PC-9 (cell line): ENCODE measurements around the gene ADORA1. TPM values are rescaled to one million over a fixed set of nuclear protein-coding genes. Genes with fewer than 3 reads are reported as not detected.

Source experiments
- BruUV-seq: library from RNA; stranded (reverse); fragments of 400-500 nt; replicated peaks from 2 replicates; lab custom pipeline; 2021; lab: Mats Ljungman, UMichigan
- CTCF ChIA-PET: fragments of 300-600 bp; sonication (Branson Sonifier 250); formaldehyde crosslinking; loops from one replicate; lab custom pipeline; 2022; ENCODE audit warnings: antibody characterized with exemption; lab: Charles Lee
- POLR2A ChIA-PET: fragments of 300-600 bp; sonication (Branson Sonifier 250); formaldehyde crosslinking; loops from one replicate; lab custom pipeline; 2022; ENCODE audit warnings: antibody characterized with exemption; ENCODE audit not compliant: unreplicated experiment; lab: Charles Lee
- DNase-seq, 2 experiments: peaks; one replicate each; pipeline versions ENCODE4 v3.0.0 to v3.0.0-alpha.2; 2015 to 2022; ENCODE audit warnings: mixed read lengths in 1 of 2
- H2AFZ ChIP-seq: fragments of 200-600 bp; sonication (generic); 2 replicates; pipeline ENCODE4 v1.8.1; 2017; ENCODE audit warnings: antibody characterized with exemption
- H3F3A ChIP-seq: fragments of 200-600 bp; sonication (generic); 2 replicates; pipeline ENCODE4 v1.8.1; 2017; ENCODE audit warnings: antibody characterized with exemption, mild to moderate bottlenecking, low read depth; ENCODE audit not compliant: insufficient read depth
- H3K27ac ChIP-seq: fragments of 200-600 bp; sonication (generic); 2 replicates; pipeline ENCODE4 v1.6.1; 2016; ENCODE audit warnings: mixed run types
- H3K27me3 ChIP-seq: fragments of 200-600 bp; sonication (generic); 2 replicates; pipeline ENCODE4 v1.6.1; 2016; ENCODE audit warnings: low read depth, mixed run types; ENCODE audit not compliant: insufficient read depth
- H3K36me3 ChIP-seq: fragments of 200-600 bp; sonication (generic); 2 replicates; pipeline ENCODE4 v1.6.1; 2016; ENCODE audit warnings: low read depth, mixed run types
- H3K4me1 ChIP-seq: fragments of 200-600 bp; sonication (generic); replicated peaks from 2 replicates; pipeline ENCODE4 v1.6.1; 2016; ENCODE audit warnings: mixed run types; ENCODE audit not compliant: insufficient read depth
- H3K4me2 ChIP-seq: fragments of 200-600 bp; sonication (generic); 2 replicates; pipeline ENCODE4 v1.6.1; 2017; ENCODE audit warnings: mixed run types
- H3K4me3 ChIP-seq: fragments of 200-600 bp; sonication (generic); 2 replicates; pipeline ENCODE4 v1.6.1; 2016; ENCODE audit warnings: mixed run types
- H3K79me2 ChIP-seq: fragments of 200-600 bp; sonication (generic); 2 replicates; pipeline ENCODE4 v1.6.1; 2017; ENCODE audit warnings: low read depth, mixed run types
- H3K9me2 ChIP-seq: fragments of 200-600 bp; sonication (generic); 2 replicates; pipeline ENCODE4 v1.8.1; 2017; ENCODE audit warnings: mild to moderate bottlenecking; ENCODE audit not compliant: insufficient read depth
- H3K9me3 ChIP-seq: fragments of 200-600 bp; sonication (generic); 2 replicates; pipeline ENCODE4 v1.8.1; 2016; ENCODE audit warnings: low read depth; ENCODE audit not compliant: insufficient read depth
- H4K20me1 ChIP-seq: fragments of 200-600 bp; sonication (generic); 2 replicates; pipeline ENCODE4 v1.8.1; 2017; ENCODE audit not compliant: insufficient read depth
- CTCF ChIP-seq: fragments of 200-600 bp; sonication (generic); conservative IDR thresholded peaks from 2 replicates; pipeline ENCODE4 v1.6.1; 2017; ENCODE audit warnings: mixed run types, antibody characterized with exemption, mild to moderate bottlenecking, moderate library complexity
- EZH2 ChIP-seq: fragments of 200-600 bp; sonication (generic); IDR thresholded peaks from 2 replicates; pipeline ENCODE4 v1.8.0; 2017; ENCODE audit warnings: antibody characterized with exemption, low read depth
- intact Hi-C: fragments of 100-400 bp; cut with micrococcal nuclease; formaldehyde crosslinking; loops from one replicate; pipeline ENCODE4 v1.10.0; 2022; ENCODE audit not compliant: unreplicated experiment
- total RNA-seq: library from RNA; stranded (reverse); gene quantifications from 2 replicates; pipeline ENCODE4 v1.2.3, GENCODE V29; 2021

ADORA1 gene
- total RNA-seq, 1 experiment from 2014 or later = 8.3 TPM

- Histone ChIP-seq H3K4me2 (no peak overlapping the region), H3F3A (no peaks in the 10 kb centered on the region), H3K4me3 (no peak overlapping the region), H3K36me3 (no peaks in the 10 kb centered on the region), H3K4me1 (no peaks in the 10 kb centered on the region), H2AFZ (no peak overlapping the region), H4K20me1 (no peaks in the 10 kb centered on the region), H3K27ac (no peak overlapping the region), H3K9me3 (no peaks in the 10 kb centered on the region), H3K27me3 (no peaks in the 10 kb centered on the region), H3K9me2 (no peaks in the 10 kb centered on the region), H3K79me2 (no peaks in the 10 kb centered on the region)
- intact Hi-C loops = no loop called here
- no TSS peak for BruUV-seq
- ChIA-PET POLR2A (no interaction called here), CTCF (no interaction called here)
- DNase-seq = no peak
- no peak for TF ChIP-seq EZH2
- TF ChIP-seq CTCF = no peak
Measured at GRCh38 chr1:203208181-203208580, 80.7 kb downstream of the ADORA1 start.

DNA sequence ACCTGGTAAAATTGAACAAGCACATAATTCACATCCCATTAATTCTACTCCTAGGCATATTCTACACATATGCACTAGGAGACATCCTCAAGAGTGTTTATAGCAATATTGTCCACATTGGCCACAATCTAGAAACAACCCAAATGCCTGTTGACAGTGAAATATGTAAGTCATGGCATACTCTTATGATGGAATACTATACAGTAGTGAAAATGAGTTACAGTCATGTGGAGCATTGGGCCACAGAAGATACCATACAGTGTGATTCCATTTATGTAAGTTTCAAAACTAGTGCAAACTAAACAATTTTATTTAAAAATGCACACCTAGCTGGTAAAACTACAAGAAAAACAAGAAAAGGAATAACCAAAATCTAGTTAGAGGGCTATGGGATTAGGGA, 82.8 kb downstream of the ADORA1 start:
- Histone ChIP-seq H3K27me3 (no peaks in the 10 kb centered on the region), H3K9me3 (no peaks in the 10 kb centered on the region), H3F3A (no peaks in the 10 kb centered on the region), H3K9me2 (no peaks in the 10 kb centered on the region), H3K4me2 (no peak overlapping the region), H3K36me3 (no peaks in the 10 kb centered on the region), H3K79me2 (no peaks in the 10 kb centered on the region), H3K27ac (no peak overlapping the region), H2AFZ (no peak overlapping the region), H3K4me1 (no peaks in the 10 kb centered on the region), H3K4me3 (no peak overlapping the region), H4K20me1 (no peaks in the 10 kb centered on the region)
- intact Hi-C loops = no loop called here
- ChIA-PET CTCF (interaction anchor here (0.6 kb wide), 1 partner anchor 80 kb away, joined by 3 read pairs; no protein-coding TSS in a partner anchor), POLR2A (no interaction called here)
- BruUV-seq = no TSS peak
- no peak for DNase-seq
- TF ChIP-seq CTCF (no peak), EZH2 (no peak)

DNA sequence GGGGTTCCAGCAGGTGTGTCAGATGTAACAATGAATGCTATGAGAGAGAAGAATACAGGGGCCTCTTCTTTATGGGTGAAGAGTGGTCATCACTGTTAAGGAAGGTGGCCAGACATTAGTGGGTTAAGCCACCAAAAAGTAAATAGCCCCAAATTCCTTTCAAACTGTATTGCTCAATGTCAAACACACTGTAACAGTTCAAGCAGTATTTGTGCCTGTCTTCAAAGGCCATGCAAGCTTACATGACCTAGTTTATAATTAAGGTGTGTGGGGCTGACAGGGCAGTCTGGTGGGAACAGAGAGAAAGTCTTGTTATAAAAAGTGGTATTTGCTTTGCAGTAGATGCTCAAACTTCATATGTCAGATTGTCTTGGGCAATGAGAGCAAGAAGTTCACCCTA, 83.5 kb downstream of the ADORA1 start:
- no peak overlapping the region for H3K4me2 ChIP-seq
- no peaks in the 10 kb centered on the region for H3F3A ChIP-seq
- no peak overlapping the region for H3K4me3 ChIP-seq
- ChIA-PET POLR2A (no interaction called here), CTCF (no interaction called here)
- no peak for TF ChIP-seq CTCF
- TF ChIP-seq EZH2 = no peak
- no peaks in the 10 kb centered on the region for H3K9me2 ChIP-seq
- H4K20me1 ChIP-seq = no peaks in the 10 kb centered on the region
- BruUV-seq = no TSS peak
- H3K4me1 ChIP-seq = no peaks in the 10 kb centered on the region
- H3K9me3 ChIP-seq = no peaks in the 10 kb centered on the region
- H3K27me3 ChIP-seq = no peaks in the 10 kb centered on the region
- intact Hi-C loops = no loop called here
- H3K27ac ChIP-seq = no peak overlapping the region
- H3K36me3 ChIP-seq = no peaks in the 10 kb centered on the region
- no peak overlapping the region for H2AFZ ChIP-seq
- DNase-seq = no peak
- H3K79me2 ChIP-seq = no peaks in the 10 kb centered on the region
